ENCODE results near the gene ACADSB. TPM values are rescaled to one million over a fixed set of nuclear protein-coding genes. Genes with fewer than 3 reads are reported as not detected.

Gene ACADSB
- total RNA-seq, 4 donors from 2014 or later = 3.0 to 31.4 (median 13.9) TPM

DNA sequence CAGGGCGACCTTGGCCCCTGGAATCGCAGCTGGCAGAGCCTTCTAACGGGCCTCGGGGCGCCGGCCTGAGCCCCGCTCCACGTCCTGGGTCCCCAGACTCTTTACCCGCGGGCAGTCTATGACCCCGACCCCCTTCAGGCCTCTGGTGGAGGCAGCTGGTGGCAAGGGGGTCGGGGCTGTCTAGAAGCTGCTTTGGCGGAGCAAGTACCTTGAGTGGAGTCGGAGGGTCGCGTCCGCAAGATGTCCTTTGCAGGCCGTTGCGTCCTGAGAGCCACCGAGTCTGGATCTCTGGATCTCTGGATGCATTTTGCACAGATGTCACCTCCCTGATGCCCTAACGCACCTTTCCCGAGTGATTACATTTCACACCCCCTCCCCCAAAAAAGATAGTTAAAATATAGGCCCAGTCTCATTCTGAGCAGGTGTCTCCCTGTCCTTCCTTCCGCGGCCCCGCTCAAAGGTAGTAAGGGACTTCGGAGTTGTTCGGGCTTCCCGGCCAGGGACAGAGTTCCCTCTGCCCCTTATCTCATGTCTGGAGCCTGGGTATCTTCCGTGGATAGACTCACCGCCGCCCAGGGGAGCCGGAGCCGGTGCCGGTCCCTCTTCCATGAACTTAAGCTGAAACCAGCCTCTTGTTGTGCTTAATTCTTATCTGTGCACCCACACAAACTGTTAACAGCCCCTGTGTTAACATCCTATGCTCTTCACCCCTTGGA is 457 bp downstream of the ACADSB start:
- peak; percentile 30 for DNase-seq
- Histone ChIP-seq H3K36me3 (no peaks in the 10 kb centered on the region), H3K9me3 (no peaks in the 10 kb centered on the region), H3K4me3 (peak overlapping the region; percentile 85 to 99 (median 93)), H3K27me3 (no peaks in the 10 kb centered on the region), H3K27ac (peak overlapping the region; percentile 91 to 96 (median 93)), H3K4me1 (peaks cover 0 to 34% (median 19%) of the 10 kb centered on the region in 4 donors)
- WGBS, 2 donors (ENCODE audit: low coverage in 1 of 2) = 0% methylated on average over 3 to 33 of the region's 34 CpGs
- in situ Hi-C loops (cut with MboI; ENCODE audit: low pct_ligation_motif_present in 1 of 4, low pct_unique_long_range_greater_than_20kb in 1 of 4, low sequenced_read_pairs in 3 of 4) = no loop called here
- TF ChIP-seq EP300 (IDR thresholded peaks at IDR 0.05; ENCODE audit: low read depth) (no peak), POLR2AphosphoS5 (IDR thresholded peaks at IDR 0.05) (no peak), POLR2A (IDR thresholded peaks at IDR 0.05) (no peak)
- TF ChIP-seq, protein P1, sequence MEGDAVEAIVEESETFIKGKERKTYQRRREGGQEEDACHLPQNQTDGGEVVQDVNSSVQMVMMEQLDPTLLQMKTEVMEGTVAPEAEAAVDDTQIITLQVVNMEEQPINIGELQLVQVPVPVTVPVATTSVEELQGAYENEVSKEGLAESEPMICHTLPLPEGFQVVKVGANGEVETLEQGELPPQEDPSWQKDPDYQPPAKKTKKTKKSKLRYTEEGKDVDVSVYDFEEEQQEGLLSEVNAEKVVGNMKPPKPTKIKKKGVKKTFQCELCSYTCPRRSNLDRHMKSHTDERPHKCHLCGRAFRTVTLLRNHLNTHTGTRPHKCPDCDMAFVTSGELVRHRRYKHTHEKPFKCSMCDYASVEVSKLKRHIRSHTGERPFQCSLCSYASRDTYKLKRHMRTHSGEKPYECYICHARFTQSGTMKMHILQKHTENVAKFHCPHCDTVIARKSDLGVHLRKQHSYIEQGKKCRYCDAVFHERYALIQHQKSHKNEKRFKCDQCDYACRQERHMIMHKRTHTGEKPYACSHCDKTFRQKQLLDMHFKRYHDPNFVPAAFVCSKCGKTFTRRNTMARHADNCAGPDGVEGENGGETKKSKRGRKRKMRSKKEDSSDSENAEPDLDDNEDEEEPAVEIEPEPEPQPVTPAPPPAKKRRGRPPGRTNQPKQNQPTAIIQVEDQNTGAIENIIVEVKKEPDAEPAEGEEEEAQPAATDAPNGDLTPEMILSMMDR (IDR thresholded peaks at IDR 0.05) = no peak
- intact Hi-C loops (cut with DNase I; ENCODE audit: low total_unique reads) = loop anchor here (1.0 kb wide), 1 partner anchor 29 kb away; the partner anchor contains the start of gene PSTK

DNA sequence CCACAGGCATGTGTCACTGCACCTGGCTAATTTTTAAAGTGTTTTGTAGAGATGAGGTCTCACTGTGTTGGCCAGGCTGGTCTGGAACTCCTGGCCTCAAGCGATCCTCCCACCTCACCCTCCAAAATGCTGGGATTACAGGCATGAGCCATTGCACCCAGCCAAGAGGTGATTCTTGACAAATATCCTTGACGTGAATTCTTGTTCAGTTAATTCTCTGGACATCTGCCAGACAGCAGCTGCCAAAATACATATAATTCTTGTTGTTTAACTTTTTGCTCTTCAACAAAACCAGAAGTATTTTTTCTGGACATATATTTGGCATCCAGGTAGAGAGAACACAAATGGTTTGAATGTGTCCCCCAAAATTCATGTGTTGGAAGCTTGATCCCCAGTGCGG is 3.2 kb downstream of the ACADSB start:
- intact Hi-C loops (cut with DNase I; ENCODE audit: low total_unique reads) (no loop called here), in situ Hi-C loops (cut with MboI; ENCODE audit: low pct_ligation_motif_present in 1 of 4, low pct_unique_long_range_greater_than_20kb in 1 of 4, low sequenced_read_pairs in 3 of 4) (no loop called here)
- no peaks in the 10 kb centered on the region for H3K9me3 ChIP-seq
- H3K4me1 ChIP-seq = peaks cover 0 to 18% (median 16%) of the 10 kb centered on the region in 4 donors
- no peak overlapping the region for H3K4me3 ChIP-seq
- TF ChIP-seq, protein P1 (IDR thresholded peaks at IDR 0.05) = no peak
- no peak for TF ChIP-seq EP300 (IDR thresholded peaks at IDR 0.05; ENCODE audit: low read depth)
- no peak for TF ChIP-seq POLR2A (IDR thresholded peaks at IDR 0.05)
- TF ChIP-seq POLR2AphosphoS5 (IDR thresholded peaks at IDR 0.05) = no peak
- no peaks in the 10 kb centered on the region for H3K36me3 ChIP-seq
- H3K27ac ChIP-seq = no peak overlapping the region
- H3K27me3 ChIP-seq = no peaks in the 10 kb centered on the region
- WGBS, 2 donors (ENCODE audit: low coverage in 1 of 2) = 20 to 84% methylated on average over 1 to 3 of the region's 3 CpGs
- no peak for DNase-seq

DNA sequence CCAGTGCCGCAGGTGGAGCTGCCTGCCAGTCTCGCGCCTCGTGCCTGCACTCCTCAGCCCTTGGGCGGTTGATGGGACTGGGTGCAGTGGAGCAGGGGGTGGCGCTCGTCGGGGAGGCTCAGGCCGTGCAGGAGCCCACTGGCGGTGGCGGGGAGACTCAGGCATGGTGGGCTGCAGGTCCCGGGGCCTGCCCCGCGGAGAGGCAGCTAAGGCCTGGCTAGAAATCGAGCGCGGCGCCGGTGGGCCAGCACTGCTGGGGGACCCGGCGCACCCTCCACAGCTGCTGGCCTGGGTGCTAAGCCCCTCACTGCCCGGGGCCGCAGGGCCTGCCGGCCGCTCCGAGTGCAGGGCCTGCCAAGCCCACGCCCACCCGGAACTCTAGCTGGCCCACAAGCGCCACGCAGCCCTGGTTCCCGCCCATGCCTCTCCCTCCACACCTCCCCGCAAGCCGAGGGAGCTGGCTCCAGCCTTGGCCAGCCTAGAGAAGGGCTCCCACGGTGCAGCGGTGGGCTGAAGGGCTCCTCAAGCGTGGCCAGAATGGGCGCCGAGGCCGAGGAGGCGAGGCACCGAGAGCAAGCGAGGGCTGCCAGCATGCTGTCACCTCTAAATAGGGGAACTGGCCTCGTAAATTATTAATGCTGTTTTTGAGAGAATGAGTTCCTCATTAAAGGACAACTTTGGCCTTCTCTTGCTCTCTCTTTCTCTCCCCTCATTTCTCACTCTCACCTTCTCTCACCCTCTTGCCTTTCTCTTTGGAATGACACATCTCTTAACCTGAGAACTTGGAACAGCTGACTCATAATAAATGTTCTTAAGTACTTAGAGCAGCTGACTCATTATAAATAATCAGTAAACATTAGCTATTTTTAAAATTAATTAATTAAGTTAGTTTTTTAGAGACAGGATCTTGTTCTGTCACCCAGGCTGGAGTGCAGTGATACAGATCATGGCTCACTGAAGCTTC is 4.9 kb downstream of the ACADSB start:
- no peak for DNase-seq
- Histone ChIP-seq H3K4me3 (no peak overlapping the region), H3K4me1 (peaks cover 0 to 11% (median 9%) of the 10 kb centered on the region in 4 donors), H3K27ac (no peak overlapping the region), H3K27me3 (no peaks in the 10 kb centered on the region), H3K36me3 (no peaks in the 10 kb centered on the region), H3K9me3 (no peaks in the 10 kb centered on the region)
- no peak for TF ChIP-seq EP300 (IDR thresholded peaks at IDR 0.05; ENCODE audit: low read depth)
- TF ChIP-seq POLR2A (IDR thresholded peaks at IDR 0.05) = no peak
- TF ChIP-seq, protein P1 (IDR thresholded peaks at IDR 0.05) = no peak
- TF ChIP-seq POLR2AphosphoS5 (IDR thresholded peaks at IDR 0.05) = no peak
- 95% methylated on average over 43 of the region's 43 CpGs; no CpG with 5 or more reads in 1 of the 2 donors for WGBS, 2 donors (ENCODE audit: low coverage in 1 of 2)
- in situ Hi-C loops (cut with MboI; ENCODE audit: low pct_ligation_motif_present in 1 of 4, low pct_unique_long_range_greater_than_20kb in 1 of 4, low sequenced_read_pairs in 3 of 4) = no loop called here
- intact Hi-C loops (cut with DNase I; ENCODE audit: low total_unique reads) = no loop called here

DNA sequence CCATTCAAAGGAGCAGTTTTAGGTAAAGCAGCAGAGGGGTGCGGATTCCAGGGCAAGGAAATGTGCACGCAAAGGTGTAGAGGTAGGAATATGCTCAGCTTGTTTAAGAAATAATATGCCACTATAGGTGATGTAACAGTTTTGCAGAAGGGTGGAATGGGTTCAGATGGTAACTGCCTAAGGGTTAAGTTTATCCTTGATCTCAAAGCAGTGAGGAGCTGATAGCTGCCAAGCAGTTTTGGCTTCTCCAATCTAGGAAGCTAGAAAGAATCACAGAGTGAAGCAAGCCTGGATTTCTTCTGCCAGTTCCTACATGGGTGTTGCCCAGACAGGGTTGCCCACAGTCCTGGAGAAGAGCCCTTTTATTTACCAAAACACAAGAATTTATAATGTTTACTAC is 6.0 kb downstream of the ACADSB start:
- 99 to 100% methylated on average over 2 of the region's 2 CpGs for WGBS, 2 donors (ENCODE audit: low coverage in 1 of 2)
- in situ Hi-C loops (cut with MboI; ENCODE audit: low pct_ligation_motif_present in 1 of 4, low pct_unique_long_range_greater_than_20kb in 1 of 4, low sequenced_read_pairs in 3 of 4) (no loop called here), intact Hi-C loops (cut with DNase I; ENCODE audit: low total_unique reads) (no loop called here)
- Histone ChIP-seq H3K27ac (no peak overlapping the region), H3K27me3 (no peaks in the 10 kb centered on the region), H3K36me3 (no peaks in the 10 kb centered on the region), H3K4me3 (no peak overlapping the region), H3K4me1 (peaks cover 0 to 9% (median 5%) of the 10 kb centered on the region in 4 donors), H3K9me3 (no peaks in the 10 kb centered on the region)
- DNase-seq = no peak
- TF ChIP-seq, protein P1 (IDR thresholded peaks at IDR 0.05) = no peak
- TF ChIP-seq POLR2A (IDR thresholded peaks at IDR 0.05) (no peak), EP300 (IDR thresholded peaks at IDR 0.05; ENCODE audit: low read depth) (no peak), POLR2AphosphoS5 (IDR thresholded peaks at IDR 0.05) (no peak)

Measured in transverse colon (tissue), 4 donors.